DOHH2 (cell line): ENCODE data around the gene RAD51B.

Experiments used
- EZH2phosphoT487 ChIP-seq: fragments of 200-600 bp; sonication (generic); IDR thresholded peaks from 2 replicates; pipeline ENCODE4 v1.6.1; 2017; ENCODE audit warnings: borderline replicate concordance, mild to moderate bottlenecking, antibody characterized with exemption, low read length, moderate library complexity, mixed read lengths
- TF ChIP-seq, protein P1 (sequence below): fragments of 200-600 bp; sonication (generic); IDR thresholded peaks from one replicate; pipeline ENCODE4 v1.5.1; 2014; ENCODE audit warnings: antibody characterized with exemption, mild to moderate bottlenecking, low read depth, low read length; ENCODE audit not compliant: poor library complexity, severe bottlenecking

DNA sequence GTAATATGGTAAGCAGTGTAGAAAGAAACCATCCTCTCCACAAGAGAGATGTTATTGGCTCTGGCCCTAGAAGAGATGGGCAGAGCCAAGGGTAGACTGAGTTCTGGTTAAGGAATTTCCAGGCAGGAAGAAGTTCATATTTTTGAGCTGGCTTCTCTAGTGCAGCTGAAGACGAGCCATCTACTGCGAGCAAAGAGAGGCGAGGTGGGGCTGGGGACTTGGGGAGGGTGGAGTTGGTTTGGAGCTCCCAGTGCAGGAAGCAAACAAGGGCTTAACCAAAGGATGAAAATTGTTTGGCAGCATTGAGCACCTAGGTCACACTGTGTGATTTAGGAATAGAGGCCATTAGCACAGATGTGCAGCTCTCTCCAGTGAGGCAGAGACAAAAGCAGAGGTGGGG lies 733.7 kb downstream of the RAD51B start:
- TF ChIP-seq, protein P1, sequence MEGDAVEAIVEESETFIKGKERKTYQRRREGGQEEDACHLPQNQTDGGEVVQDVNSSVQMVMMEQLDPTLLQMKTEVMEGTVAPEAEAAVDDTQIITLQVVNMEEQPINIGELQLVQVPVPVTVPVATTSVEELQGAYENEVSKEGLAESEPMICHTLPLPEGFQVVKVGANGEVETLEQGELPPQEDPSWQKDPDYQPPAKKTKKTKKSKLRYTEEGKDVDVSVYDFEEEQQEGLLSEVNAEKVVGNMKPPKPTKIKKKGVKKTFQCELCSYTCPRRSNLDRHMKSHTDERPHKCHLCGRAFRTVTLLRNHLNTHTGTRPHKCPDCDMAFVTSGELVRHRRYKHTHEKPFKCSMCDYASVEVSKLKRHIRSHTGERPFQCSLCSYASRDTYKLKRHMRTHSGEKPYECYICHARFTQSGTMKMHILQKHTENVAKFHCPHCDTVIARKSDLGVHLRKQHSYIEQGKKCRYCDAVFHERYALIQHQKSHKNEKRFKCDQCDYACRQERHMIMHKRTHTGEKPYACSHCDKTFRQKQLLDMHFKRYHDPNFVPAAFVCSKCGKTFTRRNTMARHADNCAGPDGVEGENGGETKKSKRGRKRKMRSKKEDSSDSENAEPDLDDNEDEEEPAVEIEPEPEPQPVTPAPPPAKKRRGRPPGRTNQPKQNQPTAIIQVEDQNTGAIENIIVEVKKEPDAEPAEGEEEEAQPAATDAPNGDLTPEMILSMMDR = no peak
- no peak for TF ChIP-seq EZH2phosphoT487
